GM11168 (cell line): Measurements from ENCODE around the gene NOXA1.
"Not testable (repeated sequence)": the region's sequence is repeated elsewhere in the genome, so short reads cannot be mapped to it uniquely, and the experiment has no call there.

Experiments used
- in situ Hi-C: fragments of 300-500 bp; cut with MboI; formaldehyde crosslinking; loops from one replicate; pipeline ENCODE4 v1.12.0; 2022; ENCODE audit warnings: low sequenced_read_pairs; ENCODE audit not compliant: unreplicated experiment

Gene NOXA1

DNA sequence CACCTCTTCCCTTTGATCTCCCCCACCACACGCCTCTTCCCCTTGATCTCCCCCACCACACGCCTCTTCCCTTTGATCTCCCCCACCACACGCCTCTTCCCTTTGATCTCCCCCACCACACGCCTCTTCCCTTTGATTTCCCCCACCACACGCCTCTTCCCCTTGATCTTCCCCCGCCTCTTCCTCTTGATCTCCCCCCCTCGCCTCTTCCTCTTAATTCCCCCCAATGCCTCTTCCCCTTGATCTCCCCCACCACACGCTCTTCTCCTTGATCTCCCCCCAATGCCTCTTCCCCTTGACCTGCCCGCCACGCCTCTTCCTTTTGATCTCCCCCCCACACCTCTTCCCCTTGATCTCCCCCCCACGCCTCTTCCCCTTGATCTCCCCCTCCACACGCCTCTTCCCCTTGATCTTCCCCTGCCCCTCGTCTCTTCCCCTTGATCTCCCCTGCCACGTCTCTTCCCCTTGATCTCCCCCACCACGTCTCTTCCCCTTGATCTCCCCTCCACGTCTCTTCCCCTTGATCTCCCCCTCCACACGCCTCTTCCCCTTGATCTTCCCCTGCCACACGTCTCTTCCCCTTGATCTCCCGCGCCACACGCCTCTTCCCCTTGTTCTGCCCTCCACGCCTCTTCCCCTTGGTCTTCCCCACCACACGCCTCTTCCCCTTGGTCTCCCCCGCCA, 27.5 kb downstream of the NOXA1 start:
- in situ Hi-C loops: not testable (repeated sequence)

DNA sequence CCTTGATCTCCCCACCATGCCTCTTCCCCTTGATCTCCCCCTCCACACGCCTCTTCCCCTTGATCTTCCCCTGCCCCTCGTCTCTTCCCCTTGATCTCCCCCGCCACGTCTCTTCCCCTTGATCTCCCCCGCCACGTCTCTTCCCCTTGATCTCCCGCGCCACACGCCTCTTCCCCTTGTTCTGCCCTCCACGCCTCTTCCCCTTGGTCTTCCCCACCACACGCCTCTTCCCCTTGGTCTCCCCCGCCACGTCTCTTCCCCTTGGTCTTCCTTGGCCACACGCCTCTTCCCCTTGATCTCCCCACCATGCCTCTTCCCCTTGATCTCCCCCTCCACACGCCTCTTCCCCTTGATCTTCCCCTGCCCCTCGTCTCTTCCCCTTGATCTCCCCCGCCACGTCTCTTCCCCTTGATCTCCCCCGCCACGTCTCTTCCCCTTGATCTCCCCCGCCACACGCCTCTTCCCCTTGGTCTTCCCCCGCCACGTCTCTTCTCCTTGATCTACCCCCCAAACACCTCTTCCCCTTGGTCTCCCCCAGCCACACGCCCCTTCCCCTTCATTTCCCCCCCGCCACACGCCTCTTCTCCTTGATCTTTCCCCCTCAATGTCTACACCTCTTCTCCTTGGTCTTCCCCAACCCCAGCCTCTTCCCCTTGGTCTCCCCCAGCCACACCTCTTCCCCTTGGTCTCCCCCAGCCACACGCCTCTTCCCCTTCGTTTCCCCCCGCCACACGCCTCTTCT, 28.2 kb downstream of the NOXA1 start:
- in situ Hi-C loops: not testable (repeated sequence)

DNA sequence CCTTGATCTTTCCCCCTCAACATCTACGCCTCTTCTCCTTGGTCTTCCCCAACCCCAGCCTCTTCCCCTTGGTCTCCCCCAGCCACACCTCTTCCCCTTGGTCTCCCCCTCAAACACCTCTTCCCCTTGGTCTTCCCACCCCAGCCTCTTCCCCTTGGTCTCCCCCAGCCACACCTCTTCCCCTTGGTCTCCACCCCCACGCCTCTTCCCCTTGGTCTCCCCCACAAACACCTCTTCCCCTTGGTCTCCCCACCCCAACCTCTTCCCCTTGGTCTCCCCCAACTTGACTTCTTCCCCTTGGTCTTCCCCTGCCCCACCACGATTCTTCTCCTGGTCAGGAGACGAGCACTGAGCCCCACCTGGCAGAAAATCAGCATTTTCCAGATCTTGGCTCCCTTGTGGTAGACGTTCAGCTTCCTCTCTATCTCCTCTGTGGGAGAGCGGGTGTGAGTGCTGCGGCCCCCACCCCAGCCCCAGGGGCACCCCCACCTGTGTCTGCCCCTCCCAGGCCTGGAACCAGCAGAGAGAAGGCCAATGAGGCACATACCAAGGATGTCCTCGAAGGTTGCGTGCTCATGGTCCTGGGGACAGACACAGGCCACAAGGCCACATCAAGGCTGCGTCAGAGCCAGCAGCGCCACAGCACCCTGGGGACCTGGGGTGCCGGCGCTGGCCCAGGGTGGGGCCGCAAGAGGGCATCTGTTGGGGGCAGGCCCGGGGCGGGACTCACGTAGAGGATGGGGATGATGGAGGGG, 29.0 kb downstream of the NOXA1 start:
- in situ Hi-C loops: no loop called here

DNA sequence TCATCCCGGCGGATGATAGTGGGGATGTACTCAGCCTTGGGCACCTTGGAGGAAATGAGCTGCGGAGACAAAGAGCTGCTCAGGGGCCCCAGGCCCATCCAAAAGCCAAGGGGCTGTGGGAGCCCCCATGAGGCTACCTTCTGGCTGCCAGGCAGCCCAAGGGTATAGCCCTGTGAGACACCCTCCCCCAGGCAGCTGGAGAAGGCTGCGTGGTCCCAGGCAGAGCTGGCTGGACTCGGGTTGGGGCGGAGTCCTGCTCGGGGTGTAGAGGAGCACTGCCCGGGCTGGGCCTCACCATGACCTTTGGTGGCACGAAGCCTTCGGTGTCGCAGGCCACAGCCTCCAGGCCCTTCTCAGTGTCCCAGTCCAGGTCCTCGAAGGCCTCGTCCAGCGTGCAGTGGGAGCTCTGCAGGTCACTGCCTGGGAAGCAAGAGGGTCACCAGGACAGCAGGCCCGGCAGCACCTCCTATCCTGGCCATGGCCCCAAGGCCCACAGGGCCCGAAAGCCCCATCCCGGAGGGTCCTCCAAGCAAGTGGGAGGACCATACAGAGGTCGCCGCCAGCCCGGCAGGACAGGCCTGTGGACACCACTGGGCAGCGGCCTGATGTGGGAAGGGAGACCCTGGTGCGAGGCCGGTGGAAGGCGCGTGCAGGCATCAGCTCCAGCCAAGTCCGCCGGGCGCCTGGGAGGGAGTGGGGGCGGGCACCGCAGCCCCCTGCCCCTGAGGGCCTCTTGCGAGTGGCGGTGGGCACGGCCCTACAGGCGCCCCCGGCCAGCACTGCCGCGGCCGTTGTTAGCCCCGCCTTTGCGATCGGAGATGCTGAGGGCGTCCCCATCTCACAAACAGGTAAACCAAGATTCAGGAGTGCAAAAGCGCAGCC, 29.8 kb downstream of the NOXA1 start:
- in situ Hi-C loops: no loop called here

DNA sequence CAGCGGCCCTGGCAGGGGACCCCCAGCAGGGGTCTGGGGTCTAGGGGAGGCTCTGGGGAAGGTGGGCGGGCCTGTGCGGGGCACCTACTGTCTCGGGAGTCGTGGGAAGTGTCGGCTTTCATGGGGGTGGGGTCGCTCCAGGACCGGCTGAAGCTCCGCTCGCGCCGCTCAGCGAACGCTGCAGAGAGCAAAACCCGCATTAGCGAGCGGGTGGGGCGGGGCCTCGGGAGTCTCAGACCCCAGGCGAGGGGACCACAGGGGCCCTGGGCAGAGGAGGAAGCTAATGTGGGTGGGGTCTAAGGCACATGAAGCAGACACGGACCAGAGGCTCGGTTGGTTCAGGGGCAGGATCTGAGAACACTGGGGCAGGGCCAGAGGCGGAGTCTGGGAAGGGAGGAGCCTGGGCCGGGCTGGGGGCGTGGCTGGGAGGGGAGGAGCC, 30.5 kb downstream of the NOXA1 start:
- in situ Hi-C loops: no loop called here

DNA sequence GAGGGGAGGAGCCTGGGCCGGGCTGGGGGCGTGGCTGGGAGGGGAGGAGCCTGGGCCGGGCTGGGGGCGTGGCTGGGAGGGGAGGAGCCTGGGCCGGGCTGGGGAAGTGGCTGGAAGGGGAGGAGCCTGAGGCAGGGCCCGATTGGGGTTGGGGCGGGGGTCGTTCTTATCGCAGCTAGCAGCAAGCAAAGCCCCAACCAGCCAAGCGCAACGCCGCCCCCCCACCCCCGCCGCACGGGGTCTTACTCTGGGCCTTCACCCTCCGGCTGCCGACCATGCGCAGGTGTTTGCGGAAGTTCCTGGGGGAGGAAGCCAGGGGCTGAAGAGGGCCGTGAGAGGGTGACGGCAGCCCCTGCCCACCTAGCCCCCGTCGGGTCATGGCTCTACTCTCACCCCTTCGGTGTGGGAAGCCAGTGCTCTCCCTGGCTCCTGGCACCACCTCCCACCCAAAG, 31.0 kb downstream of the NOXA1 start:
- in situ Hi-C loops: no loop called here

DNA sequence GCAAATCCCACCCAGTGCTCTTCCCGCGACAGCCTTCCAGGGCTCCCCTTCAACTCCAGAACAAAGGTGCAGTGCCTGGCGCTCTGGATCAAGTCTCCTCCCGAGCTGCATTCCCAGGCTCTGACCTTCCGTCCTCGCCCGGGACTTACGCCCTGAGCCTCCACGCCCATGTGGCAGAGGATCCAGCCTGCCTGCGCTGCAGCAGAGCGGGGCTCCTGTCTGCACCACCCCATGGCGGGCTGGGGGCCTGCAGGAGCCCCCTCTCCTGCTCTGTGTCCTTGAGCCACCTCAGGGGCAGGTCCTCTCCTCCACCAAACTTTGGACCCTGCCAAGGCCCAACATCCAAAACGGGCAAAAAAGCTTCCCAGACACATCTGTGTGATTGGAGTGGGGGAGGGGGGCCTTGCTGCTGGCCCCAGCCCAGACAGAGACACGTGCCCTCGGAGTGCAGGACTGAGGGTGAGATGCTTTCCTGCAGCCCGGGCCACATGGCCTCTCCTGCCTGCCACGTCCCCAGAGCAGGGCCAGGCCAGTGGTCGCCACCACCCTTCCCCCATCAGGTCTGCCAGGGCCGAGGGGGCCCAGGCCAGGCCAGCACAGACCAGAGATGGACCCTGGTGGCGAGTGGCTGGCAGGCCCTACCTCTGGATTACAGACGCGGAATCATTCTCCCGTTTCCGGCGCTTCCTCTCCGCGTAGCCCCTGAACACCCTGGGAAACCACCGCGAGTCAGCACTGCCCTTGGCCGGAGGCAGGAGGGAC, 31.6 kb downstream of the NOXA1 start:
- in situ Hi-C loops: no loop called here

DNA sequence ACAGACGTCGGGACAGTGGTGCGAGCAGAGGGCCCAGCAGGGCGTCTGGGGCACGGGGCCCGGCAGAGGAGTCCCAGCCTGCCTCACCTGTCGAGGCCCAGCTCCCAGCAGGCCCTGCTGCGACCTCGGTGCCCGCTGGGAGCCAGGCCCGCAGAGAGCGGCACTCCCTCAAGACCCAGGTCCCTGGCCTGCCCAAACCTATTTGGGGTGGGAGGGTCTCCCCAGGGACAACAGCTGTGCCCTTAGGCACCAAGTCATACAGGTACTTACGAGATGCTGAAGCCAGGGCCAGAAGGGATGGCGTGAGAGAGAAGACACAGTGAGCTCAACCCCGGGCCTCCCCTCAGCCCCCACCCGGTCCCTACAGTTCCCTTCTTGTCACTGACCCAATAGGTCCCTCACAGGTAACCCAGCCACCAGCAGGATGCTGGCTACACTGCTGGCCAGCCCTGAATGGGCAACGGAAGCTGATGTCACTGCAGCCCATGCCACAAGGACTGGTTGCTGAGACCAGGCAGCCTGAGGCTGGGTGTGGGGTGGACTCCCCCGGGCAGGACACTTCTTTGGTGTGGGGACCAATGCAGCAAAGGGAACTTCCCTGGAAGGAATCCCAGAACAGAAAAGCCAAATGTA, 32.3 kb downstream of the NOXA1 start:
- in situ Hi-C loops: no loop called here

DNA sequence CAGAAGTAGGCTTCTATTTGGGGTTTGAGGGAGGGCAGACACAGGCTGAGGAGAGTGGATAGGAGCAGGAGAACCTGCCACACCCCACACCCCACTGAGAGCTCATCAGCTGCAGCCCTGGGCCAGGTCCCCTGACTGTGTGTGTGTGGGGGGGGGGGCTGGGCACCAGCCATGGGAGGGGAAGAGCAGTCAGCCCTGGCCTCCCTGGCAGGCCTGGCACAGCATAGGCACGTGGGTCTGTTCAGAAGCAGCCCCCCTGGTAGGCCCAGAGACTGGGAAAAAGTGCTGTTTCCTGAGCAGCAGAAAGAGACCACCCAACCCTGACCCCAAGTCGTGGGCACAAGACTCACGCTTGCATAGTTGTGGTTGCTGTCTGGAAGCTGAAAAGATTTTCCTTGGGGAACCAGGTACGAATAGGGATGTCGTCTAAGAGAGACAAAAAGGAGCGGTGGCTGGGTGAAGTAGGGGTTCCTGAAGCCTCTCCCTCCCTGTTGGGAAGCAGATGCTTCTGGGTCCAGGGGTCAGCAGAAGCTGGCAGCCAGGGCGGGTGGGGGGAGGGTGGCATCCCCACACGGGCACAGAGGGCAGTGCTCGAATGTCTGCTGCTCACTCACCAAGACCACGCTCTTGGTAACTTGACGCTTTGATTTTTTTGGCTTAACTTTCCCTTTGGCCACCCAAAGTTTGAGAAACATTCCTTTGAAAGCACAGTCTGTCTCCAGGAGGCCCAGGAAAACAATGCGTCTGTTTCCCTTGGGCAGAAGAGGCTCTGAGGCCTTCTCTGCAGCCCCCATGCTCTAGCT, 33.1 kb downstream of the NOXA1 start:
- in situ Hi-C loops: no loop called here

DNA sequence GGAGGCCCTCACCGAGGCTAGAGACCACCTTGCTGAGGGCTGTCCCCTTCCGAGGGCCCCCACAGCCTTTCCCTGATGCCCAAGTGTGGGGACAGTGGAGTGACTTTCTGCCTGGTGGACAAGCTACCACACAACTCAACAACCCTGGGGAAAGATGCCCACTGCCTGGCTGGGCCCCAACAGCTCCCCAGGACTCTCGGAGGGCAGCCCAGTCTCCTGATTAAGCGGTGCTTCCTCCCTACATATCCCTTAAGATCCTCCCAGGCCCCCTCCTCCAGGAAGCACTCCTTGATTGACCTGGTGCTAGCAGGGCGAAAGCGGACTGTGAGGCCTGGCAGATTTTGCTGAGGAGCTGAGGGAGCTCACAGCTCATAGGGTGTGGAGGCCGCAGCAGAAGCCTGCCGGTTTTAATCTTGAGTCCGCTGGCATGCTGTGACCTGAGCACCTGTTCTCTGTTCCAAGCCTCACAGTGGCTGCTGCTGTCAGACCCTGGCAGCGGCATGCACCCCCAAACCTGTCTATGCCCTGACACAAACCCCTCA, 33.7 kb downstream of the NOXA1 start:
- in situ Hi-C loops: no loop called here

DNA sequence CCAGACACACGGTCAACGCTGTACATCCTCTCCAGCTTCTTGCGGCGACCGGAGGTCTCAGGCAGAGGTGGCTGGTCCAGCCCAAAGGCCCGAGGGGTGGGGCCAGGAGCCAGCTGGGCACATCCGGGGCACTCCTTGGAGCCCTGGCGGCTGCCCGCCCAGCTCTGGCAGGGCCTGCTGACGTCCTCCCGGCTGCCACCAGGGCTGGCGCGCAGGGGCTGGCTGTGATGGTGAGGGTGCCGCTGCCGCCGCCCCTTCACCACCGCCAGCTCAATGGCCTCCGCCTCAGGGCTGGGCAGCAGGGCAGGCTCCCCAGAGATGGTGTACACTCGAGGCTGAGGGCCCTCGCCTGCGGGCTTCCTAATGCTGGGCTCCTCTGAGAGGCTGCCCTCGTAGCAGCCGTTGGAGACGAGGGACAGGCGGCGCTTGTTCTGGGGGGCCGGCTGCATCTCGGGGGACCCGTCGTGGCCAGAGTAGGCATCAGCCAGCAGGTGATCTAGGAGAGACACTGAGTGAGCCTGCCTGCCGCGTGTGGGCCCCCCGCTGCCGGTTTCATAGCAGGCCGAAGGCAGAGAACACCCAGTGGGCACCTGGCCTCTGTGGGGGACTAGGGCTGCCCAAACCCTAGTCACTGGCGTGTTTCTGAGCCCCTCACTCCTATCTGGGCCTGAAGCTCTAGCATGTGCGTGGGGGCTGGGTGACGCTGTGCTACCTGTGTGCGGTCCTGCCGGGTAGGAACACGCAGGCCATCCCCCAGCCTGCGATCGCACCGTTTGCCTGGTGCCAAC, 34.4 kb downstream of the NOXA1 start:
- in situ Hi-C loops: no loop called here

DNA sequence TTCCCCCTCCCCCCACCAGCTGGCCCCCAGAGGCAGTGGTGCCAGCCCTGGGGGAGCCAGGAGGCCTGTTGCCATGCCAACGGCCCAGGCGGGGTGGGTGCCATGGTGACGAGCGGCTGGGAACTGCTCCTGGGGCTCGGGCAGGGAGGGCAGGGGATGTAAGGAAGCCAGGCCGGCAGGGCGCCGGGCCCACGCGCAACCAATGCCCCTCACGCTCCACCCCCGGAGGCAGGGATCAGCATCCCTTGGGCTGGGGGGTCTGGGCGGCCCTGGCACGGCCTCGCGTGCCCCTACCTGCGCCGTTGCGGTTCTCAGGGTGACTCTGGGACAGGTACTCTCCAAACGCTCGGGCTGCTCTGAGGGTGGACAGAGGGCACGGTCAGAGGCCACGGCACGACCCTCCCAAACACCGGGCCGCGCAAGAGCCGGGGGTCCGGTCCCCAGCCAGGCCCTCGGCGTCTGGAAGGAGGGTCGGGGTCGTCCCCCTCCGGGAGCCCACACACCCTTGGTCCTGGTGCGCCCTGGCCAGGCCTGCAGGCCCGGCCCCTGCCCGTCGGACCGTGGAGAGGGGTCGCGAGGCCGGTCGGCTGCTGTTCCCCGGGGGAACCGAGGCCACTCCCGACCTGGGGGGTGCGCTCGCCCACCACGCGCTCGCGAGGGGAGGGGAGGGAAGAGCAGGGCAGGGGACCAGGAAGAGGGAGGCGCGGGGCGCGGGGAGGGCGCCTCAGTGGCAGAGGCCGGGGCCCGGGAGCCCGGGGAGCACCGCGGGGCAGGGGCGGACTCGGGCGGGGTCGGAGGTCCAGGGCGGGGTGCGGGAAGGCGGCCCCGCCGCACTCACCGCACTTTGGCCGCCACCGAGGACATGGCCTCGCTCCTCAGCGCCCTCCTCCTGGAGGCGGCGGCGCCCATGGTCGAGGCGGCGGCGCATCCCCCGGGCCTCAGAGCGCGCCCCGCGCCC, 35.3 kb downstream of the NOXA1 start:
- in situ Hi-C loops: no loop called here

DNA sequence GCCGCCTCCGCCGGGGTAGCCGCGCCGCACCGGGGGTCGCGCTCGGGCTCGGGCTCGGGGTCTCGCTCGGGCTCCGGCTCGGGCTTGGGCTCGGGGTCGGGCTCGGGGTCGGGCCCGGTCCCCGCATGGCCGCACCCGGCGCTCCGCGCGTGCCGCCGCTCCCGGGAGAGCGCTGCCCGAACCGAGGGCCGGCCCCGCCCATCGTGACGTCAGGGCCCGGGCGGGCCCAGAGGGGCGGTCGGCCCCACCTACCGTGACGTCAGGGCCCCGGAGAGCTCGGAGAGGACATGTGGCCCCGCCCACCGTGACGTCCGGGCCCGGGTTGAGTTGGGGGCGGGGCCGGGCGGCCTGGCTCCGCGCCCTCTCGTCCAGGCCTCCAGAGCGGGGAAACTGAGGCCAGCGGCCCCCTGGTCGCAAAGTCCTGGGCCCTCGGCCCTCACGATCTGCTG, 36.0 kb downstream of the NOXA1 start, which contains the start of gene NSMF:
NSMF (minus strand) TSS at position 183 of the 449 bp plus-strand sequence. CDS start 232 bp downstream, outside the sequence.
- in situ Hi-C loops: no loop called here

DNA sequence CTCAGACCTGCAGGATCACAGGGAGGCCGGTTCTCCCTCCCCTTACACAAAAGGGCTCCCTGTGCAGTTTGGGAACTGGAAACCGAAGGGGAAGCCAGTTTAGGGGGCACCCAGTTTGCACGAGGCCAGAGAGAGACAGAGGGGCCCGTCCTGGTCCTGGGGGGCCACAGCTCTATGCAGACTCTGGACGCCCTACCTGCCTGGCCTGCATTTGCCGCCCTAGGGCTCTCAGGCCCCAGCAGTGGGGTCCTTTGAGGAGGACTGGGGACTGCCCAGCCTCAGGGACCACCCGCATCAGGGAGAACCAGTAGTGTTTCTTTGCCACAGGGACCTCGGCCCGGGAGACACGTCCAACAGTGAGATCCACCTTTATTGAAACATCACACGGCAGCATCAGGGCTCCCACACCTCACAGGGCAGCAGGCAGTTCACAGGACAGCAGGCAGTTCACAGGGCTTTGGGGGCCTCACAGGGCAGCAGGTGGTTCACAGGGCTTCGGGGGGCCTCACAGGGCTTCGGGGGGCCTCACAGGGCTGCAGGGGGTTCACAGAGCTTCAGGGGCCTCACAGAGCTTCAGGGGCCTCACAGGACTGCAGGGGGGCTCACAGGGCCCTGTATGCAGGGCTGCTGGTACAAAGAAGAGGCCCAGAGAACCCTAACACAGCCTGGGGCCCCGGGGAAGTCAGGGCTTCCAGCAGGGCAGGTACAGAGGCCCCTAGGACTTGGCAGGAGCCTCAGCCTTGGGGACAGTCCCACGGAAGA, 36.6 kb downstream of the NOXA1 start:
- in situ Hi-C loops: no loop called here
